K562 (cell line): ENCODE results near the gene PRDX2. TPM values are rescaled to one million over a fixed set of nuclear protein-coding genes. Genes with fewer than 3 reads are reported as not detected.

Experiments
- DPF2 ChIP-seq: fragments of 450-650 bp; IDR thresholded peaks from 2 replicates; pipeline ENCODE4 v1.6.1; 2016
- ETS2 ChIP-seq: IDR thresholded peaks from 2 replicates; pipeline ENCODE4 v1.6.1; 2016; ENCODE audit warnings: borderline replicate concordance, missing genetic modification characterization, mild to moderate bottlenecking, moderate library complexity, missing compliant biosample characterization; ENCODE audit not compliant: poor library complexity, severe bottlenecking
- MED1 ChIP-seq: sonication (generic); formaldehyde crosslinking; IDR thresholded peaks from 2 replicates; pipeline ENCODE4 v1.8.1; 2023; ENCODE audit warnings: missing genetic modification reagents, borderline replicate concordance
- PCBP1 ChIP-seq: fragments of 200-400 bp; formaldehyde crosslinking; IDR thresholded peaks from 2 replicates; pipeline ENCODE4 v1.6.1; 2018; ENCODE audit warnings: mild to moderate bottlenecking, low read depth, low read length; ENCODE audit not compliant: poor library complexity, severe bottlenecking
- PTRF ChIP-seq: fragments of 450-650 bp; IDR thresholded peaks from 2 replicates; pipeline ENCODE4 v1.6.1; 2016; ENCODE audit warnings: mild to moderate bottlenecking, missing genetic modification characterization, missing compliant biosample characterization
- TOE1 ChIP-seq, 2 experiments: fragments of 450-650 bp in 1 of 2; sonication (generic) in 1 of 2; formaldehyde crosslinking in 1 of 2; IDR thresholded peaks; 2 replicates each; pipeline versions ENCODE4 v1.7.1 to v1.8.0; 2016 to 2022; ENCODE audit warnings: borderline replicate concordance in 2 of 2, mild to moderate bottlenecking in 2 of 2, antibody characterized with exemption in 1 of 2, inconsistent platforms in 1 of 2, low read depth in 1 of 2, missing genetic modification reagents in 1 of 2, moderate library complexity in 1 of 2
- polyA plus RNA-seq, 8 experiments: library from polyadenylated mRNA; depleted of rRNA in 4 of 8; stranded (reverse) in 5 of 8; unstranded in 3 of 8; fragments of >200 nt; fragmentation: Nextera tagmentation in 2 of 8; fragmentation: Illumina TruSeq in 1 of 8; extraction: Ambion mirVana in 2 of 8; extraction: Trizol in 1 of 8; gene quantifications; 2 replicates each; pipeline versions ENCODE4 v1.2.1 to v1.2.3, GENCODE V29; 2011 to 2014; ENCODE audit warnings: inconsistent platforms in 1 of 8, missing spikeins in 1 of 8
- total RNA-seq, 7 experiments: library from RNA; depleted of rRNA in 6 of 7; stranded (reverse); fragments of >200 nt in 6 of 7; fragmentation: Illumina TruSeq in 2 of 7; extraction: Trizol in 2 of 7; gene quantifications; 2 replicates each; pipeline versions ENCODE4 v1.2.1 to v1.2.3, GENCODE V29; 2011 to 2021; ENCODE audit warnings: low replicate concordance in 1 of 7
- TF ChIP-seq, protein P1 (sequence below): fragments of 450-650 bp; formaldehyde crosslinking; IDR thresholded peaks from 2 replicates; pipeline ENCODE4 v1.4.0; 2020; ENCODE audit warnings: mild to moderate bottlenecking, mixed read lengths
- TF ChIP-seq, protein P2 (sequence below), 2 experiments: fragments of 450-650 bp; conservative IDR thresholded peaks; 2 replicates each; pipeline ENCODE4 v1.6.1; 2017; ENCODE audit warnings: mild to moderate bottlenecking in 2 of 2, moderate library complexity in 2 of 2
- TF ChIP-seq, protein P3 (sequence below): fragments of 450-650 bp; formaldehyde crosslinking; IDR thresholded peaks from 2 replicates; pipeline ENCODE4 v1.4.0; 2020; ENCODE audit warnings: mild to moderate bottlenecking
- TF ChIP-seq, protein P4 (sequence below): sonication (generic); formaldehyde crosslinking; IDR thresholded peaks from 2 replicates; pipeline ENCODE4 v1.8.1; 2022; ENCODE audit warnings: missing genetic modification reagents

PRDX2 gene
- total and polyA plus RNA-seq, 9 of the 15 experiments (the other 6 are each of a cell fraction or from before 2014, with no cell fraction given): 206 to 1,183 (median 415) TPM

DNA sequence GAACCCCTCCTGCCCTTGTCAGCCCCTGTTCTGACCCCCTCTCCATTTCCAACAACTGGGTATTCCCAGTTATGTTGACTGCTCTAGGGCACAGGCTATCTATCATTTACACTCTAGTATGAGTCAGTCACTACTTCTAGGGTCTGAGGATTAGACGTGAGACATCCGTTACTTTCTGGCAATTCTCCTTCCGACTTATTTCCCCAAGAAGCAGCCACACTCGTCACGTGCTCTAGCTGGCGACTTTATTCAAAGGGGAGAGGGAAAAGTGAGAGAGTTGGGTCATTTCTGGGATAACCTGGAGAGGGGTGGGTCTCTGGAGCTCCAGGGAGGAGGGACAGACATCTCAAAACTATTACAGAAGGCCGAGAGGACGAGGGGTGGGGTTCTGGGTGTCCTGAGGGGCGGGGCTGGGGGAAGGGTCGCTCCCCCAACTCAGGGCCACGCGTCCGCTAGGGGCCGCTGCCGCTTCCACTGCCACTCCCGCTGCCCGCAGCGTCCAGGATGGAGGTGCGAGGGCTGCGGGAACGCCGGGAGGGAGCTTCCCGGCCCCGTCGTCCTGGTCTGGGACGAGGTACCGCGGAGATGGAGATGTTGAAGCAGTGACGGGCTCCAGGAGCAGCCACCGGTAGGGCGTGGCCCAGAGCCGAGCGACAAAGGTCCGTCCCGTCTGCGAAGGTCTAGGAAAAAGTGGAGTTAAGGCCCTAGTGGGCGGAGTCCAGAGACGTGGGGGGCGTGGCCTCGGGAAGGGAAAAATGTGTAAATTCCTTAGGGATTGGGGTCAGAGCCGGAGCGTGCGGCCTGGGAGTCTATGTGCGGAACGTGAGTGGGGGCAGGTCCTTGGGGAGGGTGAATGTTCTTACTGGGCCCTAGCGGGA, 23.9 kb upstream of the PRDX2 start (continued):
- TF ChIP-seq TOE1 (IDR thresholded peaks at IDR 0.05; ENCODE audit: borderline replicate concordance) (peak; percentile 84), TOE1 (CRISPR knock-in tag; IDR thresholded peaks at IDR 0.05; ENCODE audit: borderline replicate concordance, low read depth) (no peak), ETS2 (no peak), PTRF (no peak), DPF2 (0 out of 2 replicates have a peak, but pooled peaks have one; percentile 29), PCBP1 (peak; percentile 45), MED1 (CRISPR knock-in tag) (no peak)
- TF ChIP-seq, protein P1, sequence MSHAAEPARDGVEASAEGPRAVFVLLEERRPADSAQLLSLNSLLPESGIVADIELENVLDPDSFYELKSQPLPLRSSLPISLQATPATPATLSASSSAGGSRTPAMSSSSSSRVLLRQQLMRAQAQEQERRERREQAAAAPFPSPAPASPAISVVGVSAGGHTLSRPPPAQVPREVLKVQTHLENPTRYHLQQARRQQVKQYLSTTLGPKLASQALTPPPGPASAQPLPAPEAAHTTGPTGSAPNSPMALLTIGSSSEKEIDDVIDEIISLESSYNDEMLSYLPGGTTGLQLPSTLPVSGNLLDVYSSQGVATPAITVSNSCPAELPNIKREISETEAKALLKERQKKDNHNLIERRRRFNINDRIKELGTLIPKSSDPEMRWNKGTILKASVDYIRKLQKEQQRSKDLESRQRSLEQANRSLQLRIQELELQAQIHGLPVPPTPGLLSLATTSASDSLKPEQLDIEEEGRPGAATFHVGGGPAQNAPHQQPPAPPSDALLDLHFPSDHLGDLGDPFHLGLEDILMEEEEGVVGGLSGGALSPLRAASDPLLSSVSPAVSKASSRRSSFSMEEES (CRISPR knock-in tag): peak; percentile 26; the same call in 1 of the 2 replicates
- TF ChIP-seq, protein P2, sequence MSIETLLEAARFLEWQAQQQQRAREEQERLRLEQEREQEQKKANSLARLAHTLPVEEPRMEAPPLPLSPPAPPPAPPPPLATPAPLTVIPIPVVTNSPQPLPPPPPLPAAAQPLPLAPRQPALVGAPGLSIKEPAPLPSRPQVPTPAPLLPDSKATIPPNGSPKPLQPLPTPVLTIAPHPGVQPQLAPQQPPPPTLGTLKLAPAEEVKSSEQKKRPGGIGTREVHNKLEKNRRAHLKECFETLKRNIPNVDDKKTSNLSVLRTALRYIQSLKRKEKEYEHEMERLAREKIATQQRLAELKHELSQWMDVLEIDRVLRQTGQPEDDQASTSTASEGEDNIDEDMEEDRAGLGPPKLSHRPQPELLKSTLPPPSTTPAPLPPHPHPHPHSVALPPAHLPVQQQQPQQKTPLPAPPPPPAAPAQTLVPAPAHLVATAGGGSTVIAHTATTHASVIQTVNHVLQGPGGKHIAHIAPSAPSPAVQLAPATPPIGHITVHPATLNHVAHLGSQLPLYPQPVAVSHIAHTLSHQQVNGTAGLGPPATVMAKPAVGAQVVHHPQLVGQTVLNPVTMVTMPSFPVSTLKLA (conservative IDR thresholded peaks at IDR 0.05): peak; percentile 22 to 63; a peak in 2 of 4 replicates
- TF ChIP-seq, protein P3, sequence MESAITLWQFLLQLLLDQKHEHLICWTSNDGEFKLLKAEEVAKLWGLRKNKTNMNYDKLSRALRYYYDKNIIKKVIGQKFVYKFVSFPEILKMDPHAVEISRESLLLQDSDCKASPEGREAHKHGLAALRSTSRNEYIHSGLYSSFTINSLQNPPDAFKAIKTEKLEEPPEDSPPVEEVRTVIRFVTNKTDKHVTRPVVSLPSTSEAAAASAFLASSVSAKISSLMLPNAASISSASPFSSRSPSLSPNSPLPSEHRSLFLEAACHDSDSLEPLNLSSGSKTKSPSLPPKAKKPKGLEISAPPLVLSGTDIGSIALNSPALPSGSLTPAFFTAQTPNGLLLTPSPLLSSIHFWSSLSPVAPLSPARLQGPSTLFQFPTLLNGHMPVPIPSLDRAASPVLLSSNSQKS (CRISPR knock-in tag): no peak
- TF ChIP-seq, protein P4, sequence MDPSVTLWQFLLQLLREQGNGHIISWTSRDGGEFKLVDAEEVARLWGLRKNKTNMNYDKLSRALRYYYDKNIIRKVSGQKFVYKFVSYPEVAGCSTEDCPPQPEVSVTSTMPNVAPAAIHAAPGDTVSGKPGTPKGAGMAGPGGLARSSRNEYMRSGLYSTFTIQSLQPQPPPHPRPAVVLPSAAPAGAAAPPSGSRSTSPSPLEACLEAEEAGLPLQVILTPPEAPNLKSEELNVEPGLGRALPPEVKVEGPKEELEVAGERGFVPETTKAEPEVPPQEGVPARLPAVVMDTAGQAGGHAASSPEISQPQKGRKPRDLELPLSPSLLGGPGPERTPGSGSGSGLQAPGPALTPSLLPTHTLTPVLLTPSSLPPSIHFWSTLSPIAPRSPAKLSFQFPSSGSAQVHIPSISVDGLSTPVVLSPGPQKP (CRISPR knock-in tag): no peak
